M059J (cell line): Measurements from ENCODE around the gene IER3IP1. TPM values are rescaled to one million over a fixed set of nuclear protein-coding genes. Genes with fewer than 3 reads are reported as not detected.

Experiments
- total RNA-seq: library from RNA; depleted of rRNA; stranded (reverse); fragments of >200 nt; shearing (Covaris generic); gene quantifications from 2 replicates; pipeline ENCODE4 v1.2.3, GENCODE V29; 2014; rRNA removed

IER3IP1 gene
- total RNA-seq, 1 experiment from 2014 or later: 46.5 TPM

Other genes starting within 250 kb of the IER3IP1 start
- gene ELOA2, start 140.7 kb downstream of the IER3IP1 start, total RNA-seq: not detected in 2 replicates
- 15.5 and 21.3 TPM in 2 replicates for gene HDHD2, start 25.9 kb downstream of the IER3IP1 start, total RNA-seq
- not detected in 2 replicates for gene SKOR2, start 75.3 kb upstream of the IER3IP1 start, total RNA-seq